ENCODE results near the gene LSM12.
"Not testable (repeated sequence)": the region's sequence is repeated elsewhere in the genome, so short reads cannot be mapped to it uniquely, and the experiment has no call there.

- TF ChIP-seq CTCF (conservative IDR thresholded peaks at IDR 0.05; ENCODE audit: low read depth, low read length); EZH2 (IDR thresholded peaks at IDR 0.05; ENCODE audit: borderline replicate concordance, low read depth, low read length, poor library complexity, severe bottlenecking): not testable (repeated sequence)
These were observed 31.8 kb downstream of the LSM12 start for GRCh38 chr17:44034688-44035087.
